GM19397 (cell line): ENCODE measurements around the gene PLEKHN1.

ENCODE experiments used
- ATAC-seq: cut with Tn5 transposase; IDR thresholded peaks from one replicate; pipeline ENCODE4 v1.9.1; 2021; ENCODE audit warnings: mild to moderate bottlenecking, moderate library complexity; ENCODE audit not compliant: unreplicated experiment

The PLEKHN1 gene

DNA sequence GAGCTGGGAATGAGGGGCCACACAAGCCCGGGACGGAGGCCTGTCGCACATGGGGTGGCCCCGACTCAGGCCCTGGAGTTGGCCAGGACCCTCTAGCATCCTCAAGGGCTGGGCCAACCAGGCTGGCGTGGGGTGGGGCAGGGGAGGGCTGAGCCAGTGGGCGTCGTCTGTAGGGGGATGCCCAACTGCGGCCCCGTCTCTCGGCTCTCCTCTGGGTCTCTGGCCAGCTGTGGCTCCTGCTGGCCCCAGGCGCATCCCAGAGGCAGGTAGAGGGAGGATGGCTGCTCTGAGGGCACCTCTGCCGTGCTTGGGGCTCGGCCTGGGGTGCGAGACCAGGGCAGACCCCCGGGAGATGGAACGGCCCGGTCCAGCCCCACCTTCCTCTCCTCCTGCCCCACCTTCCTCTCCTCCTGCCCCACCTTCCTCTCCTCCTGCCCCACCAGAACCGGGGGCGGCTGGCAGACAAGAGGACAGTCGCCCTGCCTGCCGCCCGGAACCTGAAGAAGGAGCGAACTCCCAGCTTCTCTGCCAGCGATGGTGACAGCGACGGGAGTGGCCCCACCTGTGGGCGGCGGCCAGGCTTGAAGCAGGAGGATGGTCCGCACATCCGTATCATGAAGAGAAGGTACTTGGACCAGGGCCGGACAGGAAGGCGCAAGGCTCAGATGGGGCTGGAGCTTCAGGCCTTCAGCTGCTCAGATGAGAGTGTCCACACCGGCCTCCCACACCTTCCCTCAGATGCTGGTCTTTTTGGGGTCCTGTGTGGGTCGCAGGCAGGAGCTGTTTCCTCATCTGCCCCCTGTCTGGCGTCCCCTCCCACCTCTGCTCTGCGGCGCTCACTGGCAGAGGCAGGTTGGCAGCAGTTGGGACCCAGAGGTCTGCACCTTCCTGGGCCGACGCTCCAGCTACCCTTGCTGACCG is 36.3 kb upstream of the PLEKHN1 start:
- ATAC-seq = no peak

DNA sequence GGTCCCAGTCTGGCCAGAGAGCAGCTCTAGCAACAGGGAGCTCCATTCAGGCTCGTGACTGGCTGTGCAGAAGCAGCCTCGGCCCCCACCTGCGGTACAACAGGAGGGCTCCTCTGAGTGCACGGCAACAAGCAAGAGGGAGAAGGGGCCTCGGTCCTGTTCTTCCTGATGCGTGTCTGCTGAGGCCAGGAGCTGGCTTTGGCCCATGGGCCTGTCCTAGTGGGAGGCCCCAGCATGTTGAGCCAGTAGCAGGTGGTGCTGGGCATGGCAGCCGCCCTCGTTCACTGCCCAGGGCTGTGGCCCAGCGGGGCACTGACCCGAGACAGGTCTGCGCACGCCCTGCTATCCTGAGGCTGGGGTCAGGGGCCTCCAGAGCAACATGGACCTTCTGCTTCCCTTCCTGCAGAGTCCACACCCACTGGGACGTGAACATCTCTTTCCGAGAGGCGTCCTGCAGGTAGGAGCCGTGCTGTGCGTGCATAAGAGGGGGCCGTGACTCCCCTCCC is 35.6 kb upstream of the PLEKHN1 start:
- no peak for ATAC-seq

DNA sequence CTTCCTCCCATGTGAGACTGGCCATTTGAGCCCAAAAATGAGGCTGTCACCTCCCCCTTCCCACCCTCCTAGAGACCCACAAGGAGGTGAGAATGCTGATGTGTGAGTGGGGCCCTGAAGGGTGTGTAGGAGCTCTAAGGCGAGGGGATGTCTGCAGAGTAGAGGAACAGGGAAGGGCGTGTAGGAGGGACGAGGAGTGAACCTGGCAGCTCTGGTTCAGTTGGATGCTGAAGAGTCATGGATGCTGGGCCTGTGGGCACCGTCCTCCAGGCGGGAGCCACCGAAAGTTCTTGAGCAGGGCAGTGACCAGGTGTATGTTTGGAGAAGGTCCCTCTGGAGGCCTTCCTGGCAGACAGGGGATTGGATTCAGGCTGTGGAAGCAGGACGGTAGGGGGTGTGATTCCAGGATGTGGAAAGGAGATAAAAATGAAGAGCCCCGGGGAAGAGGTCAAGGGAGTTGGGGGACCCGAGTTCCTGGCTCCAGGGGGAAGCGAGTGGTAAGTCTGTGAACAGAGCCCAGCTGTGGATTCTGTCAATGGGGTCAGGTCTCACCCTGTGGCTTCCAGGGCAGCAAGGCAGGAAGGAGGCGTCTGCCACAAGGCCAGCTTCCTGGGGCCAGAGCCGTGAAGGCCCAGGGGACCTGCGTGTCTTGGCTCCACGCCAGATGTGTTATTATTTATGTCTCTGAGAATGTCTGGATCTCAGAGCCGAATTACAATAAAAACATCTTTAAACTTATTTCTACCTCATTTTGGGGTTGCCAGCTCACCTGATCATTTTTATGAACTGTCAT is 34.7 kb upstream of the PLEKHN1 start:
- no peak for ATAC-seq

DNA sequence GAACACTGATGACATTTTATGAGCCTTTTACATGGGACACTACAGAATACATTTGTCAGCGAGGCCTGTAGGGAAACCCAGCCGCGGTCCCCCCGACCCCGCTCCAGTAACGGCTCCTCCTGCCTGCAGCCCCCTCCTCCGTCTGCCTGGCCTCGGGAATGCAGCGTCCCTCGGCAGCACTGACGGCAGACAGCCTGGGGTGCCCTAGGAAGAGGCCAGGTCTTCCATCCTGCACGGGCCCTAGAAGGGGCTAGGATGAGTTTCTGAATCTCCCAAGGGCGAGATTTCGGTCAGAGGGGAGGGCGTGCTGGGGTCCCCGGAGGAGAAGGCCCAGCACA is 34.1 kb upstream of the PLEKHN1 start:
- no peak for ATAC-seq

DNA sequence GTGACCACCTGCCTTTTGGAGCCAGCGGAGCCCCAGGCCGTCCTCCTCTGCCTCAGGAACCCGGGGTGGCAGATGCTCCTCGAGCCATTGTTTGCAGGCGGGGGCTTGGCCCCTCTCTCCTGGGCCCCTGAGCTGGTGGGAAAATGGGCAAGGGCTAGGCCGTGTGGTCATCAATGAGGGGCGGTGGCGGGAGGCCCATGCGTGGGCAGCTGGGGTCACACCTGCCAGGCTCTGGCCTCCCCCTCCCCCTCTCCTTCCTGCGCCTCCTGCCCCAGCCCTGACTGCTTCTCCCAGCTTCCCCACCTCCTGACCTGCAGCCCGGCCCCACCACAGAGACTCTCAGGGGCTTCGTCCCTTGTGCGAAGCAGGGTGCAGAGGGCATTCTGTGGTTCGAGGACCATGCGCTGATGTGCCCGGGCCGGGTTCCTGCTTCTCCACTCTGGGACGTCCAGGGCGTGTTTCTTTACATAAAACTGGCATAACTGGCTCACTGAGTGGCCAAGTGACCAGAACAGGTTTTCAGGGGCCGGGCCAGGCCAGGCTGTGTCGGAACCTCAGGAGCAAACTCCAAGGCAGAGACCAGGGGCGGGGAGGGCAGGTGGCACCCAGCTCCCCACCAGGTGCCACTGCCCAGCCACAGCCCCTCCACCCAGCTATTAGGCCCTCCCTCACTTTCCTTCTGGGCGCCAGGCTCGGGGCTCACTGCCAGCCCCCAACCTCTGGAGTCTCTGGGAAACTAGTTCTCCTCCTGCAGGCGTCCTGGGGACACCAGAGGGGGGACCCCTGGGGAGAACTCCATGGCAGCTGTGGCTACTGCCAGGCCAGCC is 33.3 kb upstream of the PLEKHN1 start:
- no peak for ATAC-seq

DNA sequence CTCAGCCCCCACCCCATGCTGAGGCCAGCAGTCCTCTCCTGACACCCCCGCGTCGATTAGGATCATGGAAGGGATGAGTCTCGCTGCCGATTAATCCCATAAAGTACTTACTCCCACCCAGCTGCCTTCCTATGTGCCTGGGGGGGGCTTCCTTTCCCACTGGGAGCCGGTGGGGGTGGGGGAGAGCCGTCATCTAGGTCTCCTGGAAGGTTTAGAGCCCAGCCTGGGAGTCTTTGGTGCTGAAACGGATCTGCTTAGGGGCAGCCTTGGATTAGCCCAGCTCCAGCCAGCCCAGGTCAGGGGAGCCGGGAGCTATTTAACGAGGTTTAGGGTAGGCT is 32.7 kb upstream of the PLEKHN1 start:
- ATAC-seq = no peak

DNA sequence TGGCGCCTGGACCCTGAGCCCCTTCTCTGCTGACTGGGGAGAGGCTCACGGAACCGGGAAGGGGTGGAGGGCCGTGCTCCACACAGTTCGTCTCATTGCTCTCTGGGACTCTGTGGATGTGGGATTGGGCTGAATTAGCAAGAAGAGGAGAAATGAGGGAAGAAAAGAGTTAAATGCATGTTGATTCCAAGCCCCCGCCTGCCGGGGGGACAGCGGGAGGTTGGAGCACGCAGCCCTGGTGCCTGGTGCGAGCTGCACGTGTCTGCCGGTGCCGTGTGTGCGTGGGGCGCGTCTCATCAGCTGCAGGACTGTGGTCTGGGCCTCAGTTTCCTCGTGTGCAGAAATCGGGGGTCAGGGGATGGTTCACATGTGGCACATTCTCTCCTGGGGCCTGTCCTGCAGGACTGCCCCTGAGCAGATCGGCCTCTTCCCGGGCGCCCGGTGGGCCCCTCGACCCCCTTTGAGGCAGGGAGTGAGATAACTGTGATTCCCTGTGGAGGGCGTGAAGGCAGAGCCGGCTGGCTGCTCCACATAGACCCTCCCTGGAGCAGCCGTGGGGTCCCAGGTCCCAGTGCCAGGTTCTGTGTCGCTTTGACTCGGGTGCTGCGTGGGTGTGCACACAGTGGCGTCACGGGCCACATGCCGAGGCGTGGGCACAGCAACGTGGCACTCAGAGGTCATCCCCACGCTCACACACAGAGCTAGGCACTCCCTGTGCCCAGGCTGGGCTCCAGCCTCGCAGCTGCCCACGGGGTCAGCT is 31.1 kb upstream of the PLEKHN1 start:
- ATAC-seq = no peak

DNA sequence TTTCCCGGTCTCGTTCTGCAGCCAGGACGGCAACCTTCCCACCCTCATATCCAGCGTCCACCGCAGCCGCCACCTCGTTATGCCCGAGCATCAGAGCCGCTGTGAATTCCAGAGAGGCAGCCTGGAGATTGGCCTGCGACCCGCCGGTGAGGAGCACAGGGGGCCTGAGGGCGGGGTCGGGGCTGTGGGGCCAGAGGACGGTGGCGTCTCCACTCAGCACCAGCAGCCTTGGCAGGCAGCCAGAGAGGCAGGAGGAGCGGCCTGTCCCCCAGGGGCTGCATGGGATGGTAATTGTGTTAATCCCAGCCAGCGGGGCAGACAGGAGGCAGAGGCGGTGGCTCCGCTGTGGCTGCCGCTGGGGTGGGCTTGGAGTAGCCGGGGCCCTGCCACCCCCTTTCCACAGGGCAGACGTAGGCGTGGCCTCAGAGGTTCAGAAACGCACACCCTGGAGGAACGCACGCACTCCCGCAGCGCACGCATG is 30.5 kb upstream of the PLEKHN1 start:
- no peak for ATAC-seq

DNA sequence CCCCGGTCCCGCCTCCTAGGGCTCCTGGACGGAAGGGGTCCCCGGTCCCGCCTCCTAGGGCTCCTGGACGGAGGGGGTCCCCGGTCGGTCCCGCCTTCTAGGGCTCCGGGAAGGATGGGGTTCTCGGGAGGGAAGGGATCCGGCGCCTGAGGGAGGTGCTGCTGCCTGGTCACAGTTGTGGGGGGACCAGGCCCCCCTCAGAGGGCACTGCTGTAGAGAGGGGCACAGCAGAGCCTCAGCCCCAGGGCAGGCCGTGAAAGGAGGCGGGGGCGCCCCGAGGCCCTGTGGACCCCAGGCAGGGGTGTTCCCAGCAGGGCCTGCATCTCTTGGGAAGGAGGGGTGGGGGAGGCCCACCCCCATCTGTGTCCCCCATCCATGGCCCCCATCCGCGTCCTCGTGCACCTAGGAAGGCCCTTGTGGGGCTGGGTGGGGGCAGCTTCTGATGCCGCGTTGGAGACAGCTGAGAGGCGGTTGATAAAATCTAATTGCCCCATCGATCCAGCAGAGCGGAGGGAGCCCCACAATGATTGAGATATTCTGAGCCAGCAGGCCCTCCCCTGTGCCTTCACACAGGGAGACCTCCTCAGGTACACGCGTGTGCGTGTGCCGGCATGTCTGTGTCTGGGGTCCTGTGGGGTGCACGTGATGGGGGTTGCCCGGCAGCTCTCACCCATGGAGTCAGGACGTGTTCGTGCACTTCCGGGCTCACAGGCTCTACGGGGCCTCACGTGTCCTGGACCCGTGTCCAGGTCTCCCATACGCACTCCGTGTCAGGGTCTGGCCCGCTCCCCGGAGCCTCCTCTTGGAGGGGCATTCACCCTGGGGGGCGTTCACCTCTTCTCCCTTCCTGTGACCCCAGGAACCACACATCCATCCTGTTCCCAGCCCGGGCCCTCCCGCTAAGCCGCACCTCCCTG is 29.7 kb upstream of the PLEKHN1 start:
- no peak for ATAC-seq

DNA sequence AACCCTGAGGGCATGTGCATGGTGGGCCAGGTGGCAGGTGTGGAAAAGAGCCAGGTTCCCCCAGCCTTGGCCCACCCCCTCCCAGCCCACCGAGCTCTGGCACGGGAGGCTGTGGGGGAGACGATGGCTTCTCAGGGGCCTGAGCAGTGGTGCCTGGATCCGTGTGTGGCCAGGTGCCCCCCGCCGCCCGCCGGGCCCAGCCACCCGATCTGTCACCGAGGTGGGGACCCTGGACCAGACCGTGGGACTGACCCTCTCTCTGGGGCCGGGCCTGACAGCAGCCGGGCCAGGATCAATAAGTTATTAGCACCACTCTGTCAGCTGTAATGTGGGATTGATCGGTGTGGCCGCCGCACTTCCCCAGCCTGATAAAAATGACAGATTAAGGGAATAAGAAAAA is 28.8 kb upstream of the PLEKHN1 start:
- ATAC-seq = no peak

DNA sequence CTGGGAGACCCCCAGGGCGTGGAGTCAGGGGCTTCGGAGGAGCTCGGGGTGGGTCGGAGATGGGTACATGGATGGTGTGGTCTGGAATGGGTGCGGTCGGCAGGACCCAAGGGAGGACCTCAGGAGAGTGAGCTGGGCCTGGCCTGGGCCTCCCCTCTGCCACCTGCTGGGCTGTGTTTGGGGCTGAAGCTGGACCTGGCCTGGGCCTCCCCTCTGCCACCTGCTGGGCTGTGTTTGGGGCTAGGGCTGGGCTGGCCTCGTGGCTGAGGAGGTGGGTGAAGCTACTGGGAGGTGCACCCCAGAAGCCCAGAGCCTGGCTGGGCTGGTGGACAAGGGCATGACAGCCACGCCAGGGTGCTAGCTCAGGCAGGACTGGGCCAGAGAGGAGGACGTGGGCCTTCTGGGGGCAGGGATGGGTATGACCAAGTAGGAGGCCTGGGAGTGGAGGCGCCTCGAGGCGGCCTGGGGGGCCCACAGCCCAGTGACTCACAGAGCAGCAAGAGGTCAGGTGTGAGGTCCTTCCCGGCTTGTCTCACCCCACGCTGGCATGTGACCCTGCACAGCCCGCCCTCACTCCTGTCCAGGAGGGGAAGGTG is 28.1 kb upstream of the PLEKHN1 start:
- no peak for ATAC-seq

DNA sequence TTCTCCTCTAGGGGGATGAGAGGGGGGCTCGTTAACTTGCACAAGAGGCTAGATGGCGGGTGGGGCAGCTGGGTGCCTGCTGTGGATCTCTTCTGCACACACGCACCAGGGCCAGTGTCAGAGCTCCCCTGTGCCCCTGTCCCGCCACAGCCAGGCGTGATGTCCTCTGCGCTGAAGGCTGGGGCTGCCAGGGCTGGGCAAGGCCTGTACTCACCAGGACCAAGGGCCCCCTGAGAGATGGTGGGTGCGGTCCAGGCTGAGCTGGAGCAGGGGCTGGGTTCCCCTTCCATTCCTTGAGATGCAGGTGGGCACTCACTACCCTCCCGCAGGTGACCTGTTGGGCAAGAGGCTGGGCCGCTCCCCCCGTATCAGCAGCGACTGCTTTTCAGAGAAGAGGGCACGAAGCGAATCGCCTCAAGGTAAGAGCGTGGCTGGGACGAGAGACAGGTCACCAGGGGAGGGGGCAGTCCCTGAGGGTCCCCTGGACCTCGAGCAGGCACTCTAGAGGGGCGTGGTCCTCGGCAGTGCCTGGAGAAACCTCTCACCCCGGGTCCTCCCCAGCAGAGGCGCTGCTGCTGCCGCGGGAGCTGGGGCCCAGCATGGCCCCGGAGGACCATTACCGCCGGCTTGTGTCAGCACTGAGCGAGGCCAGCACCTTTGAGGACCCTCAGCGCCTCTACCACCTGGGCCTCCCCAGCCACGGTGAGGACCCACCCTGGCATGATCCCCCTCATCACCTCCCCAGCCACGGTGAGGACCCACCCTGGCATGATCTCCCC is 27.4 kb upstream of the PLEKHN1 start:
- ATAC-seq = no peak

DNA sequence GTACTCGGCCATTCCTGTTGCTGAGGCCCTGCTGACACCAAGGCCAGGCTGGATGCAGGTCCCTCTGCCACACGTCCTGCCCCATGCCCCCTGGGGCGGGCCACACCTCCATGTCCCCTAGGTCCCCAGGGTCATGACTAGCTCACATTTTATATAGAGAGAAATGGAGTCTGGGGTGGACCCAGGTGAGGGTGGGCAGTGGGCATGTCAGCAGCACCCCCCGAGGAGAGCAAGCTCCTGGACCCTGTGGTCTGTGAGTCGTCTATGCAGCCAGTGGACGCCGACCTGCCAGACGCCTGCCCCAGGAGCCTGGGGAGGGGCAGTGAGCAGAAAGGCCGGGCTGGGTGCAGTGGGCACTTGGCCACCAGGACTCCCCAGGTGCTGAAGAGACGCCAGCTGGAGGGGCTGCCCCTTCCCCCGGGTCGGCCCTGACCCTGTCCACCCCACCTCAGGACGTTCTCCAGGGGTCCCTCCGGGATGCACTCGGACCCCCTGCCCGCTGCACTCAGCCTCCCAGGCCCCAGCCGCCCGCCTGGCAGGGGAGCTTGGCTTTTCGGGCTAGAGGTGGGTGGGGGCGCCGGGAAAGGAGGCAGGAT is 26.7 kb upstream of the PLEKHN1 start:
- ATAC-seq = no peak

DNA sequence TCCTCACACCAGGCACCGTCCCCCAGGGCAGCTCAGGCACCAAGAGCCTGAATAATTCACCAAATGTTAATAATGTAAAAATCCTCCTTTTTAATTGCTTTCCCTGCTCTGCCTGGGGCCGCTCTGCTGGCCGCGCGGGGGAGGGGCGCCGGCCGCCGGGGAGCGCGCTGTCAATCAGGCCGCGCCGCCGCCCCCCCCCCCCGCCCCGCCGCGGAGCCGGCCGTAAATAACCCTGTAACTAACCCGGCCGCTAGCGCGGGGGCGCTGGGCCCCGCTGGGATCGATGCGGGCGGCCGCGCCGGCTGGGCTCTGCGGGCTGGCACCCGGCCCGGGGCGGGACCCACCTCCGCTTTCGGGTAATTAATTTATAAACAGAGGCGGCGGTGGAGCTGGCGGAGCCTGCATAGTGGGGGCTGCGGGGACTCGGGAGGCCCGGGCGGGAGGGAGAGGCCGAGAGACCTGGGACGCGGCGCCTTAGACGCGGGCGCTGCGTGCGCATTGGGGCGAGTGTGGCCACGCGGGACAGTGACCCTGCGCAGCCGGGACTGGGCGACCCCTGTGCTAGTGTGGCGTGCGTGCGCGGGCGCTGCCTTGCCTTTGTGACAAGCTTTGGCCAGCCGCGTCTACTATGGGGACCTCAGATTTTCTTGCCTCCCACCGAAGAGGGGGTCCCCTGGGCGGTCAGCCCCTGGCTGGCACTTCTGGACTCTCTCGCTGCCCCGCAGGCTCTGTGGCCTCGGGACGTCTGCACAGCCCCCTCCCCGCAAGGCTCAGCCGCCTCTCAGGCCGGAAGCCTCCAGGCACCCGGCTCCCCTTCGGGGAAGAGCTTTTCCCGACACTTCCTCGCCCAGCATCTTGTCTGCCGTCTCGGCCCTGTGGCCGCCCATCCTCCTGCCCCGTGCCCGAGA is 25.9 kb upstream of the PLEKHN1 start:
- ATAC-seq = no peak

DNA sequence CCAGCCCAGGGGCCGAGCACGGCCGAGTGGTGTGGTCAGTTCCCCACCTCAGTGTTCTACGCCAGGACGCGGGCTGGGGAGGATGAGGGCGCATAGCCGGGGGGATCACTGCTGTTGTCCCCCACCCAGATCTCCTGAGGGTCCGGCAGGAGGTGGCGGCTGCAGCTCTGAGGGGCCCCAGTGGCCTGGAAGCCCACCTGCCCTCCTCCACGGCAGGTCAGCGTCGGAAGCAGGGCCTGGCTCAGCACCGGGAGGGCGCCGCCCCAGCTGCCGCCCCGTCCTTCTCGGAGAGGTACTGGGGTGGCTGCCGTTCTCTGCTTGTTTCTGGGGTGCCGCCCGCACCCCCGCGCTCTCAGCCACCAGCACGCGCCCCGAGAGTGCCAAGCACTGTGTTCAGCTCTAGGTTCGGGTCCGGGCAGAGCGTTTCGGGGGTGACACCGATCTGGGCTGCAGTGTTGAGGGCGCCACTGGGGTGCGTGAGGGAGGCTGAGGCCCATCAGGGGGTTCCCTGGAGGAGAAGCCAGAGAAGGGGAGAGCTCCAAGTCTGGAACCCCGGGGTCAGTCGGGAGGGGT is 25.2 kb upstream of the PLEKHN1 start:
- ATAC-seq = no peak

DNA sequence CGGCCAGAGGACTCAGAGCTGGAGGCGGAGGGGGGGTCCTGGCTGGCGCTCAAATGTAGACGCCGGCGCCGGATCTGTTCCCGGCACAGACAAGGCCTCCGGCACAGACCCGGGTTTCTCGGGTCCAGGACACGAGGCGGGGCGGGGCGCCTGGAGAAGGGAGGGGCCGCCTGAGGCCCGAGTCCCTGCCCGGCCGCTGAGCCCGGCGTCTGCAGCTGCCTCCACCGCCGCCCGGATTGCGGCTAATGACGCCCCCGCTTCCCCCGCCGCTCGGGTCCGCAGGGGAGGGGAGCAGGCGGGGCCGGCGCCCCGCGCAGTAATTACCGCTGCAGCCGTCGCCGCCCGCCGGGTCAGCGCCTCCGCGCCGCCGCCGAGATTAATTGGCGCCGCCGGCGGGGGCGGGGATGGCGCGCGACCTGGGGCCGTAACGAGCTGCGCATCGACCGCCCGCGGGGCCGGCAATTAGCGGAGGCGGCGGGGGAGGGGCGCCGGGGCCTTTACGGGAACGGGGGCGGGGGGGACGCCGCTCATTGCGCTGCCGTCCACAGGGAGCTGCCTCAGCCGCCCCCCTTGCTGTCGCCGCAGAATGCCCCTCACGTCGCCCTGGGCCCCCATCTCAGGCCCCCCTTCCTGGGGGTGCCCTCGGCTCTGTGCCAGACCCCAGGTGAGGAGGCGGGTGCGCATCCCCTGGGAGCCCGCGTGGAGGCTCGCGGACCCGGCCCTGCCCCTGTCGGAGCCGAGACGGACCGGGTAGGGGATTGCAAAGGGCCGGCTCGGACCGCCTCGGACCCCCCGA is 24.5 kb upstream of the PLEKHN1 start:
- no peak for ATAC-seq
